22Rv1 (cell line): ENCODE data around the gene PAPPA2.

Source experiments
- ZFX ChIP-seq: fragments of 450-650 bp; IDR thresholded peaks from 2 replicates; pipeline ENCODE4 v1.6.1; 2017; ENCODE audit warnings: antibody characterized with exemption, borderline replicate concordance
- TF ChIP-seq, protein P1 (sequence below): fragments of 450-650 bp; IDR thresholded peaks from 2 replicates; pipeline ENCODE4 v1.5.1; 2017; ENCODE audit warnings: mild to moderate bottlenecking

DNA sequence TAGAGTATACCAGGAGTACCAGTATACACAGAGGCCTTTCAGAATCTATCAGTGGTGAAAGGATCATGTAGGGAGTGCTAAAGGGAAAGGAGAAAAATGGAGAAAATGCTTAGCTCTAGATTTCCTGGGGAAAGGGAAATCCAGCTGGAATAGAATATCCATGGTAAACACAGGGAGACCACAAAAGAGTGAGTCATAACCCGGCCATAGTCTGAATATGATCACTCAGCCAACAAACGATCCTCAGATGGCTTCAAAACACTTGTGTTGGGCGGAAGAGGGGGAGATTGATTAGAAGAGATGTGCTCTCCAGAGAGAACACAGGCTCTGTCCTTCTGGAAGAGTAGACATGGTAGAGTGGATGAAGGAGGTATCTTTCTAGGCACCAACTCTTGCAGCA lies 180.6 kb downstream of the PAPPA2 start:
- TF ChIP-seq, protein P1, sequence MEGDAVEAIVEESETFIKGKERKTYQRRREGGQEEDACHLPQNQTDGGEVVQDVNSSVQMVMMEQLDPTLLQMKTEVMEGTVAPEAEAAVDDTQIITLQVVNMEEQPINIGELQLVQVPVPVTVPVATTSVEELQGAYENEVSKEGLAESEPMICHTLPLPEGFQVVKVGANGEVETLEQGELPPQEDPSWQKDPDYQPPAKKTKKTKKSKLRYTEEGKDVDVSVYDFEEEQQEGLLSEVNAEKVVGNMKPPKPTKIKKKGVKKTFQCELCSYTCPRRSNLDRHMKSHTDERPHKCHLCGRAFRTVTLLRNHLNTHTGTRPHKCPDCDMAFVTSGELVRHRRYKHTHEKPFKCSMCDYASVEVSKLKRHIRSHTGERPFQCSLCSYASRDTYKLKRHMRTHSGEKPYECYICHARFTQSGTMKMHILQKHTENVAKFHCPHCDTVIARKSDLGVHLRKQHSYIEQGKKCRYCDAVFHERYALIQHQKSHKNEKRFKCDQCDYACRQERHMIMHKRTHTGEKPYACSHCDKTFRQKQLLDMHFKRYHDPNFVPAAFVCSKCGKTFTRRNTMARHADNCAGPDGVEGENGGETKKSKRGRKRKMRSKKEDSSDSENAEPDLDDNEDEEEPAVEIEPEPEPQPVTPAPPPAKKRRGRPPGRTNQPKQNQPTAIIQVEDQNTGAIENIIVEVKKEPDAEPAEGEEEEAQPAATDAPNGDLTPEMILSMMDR = no peak
- TF ChIP-seq ZFX = no peak
